IPS DF 4.7 (cell line): ENCODE data around the gene TM7SF2.

Experiments
- DNase-seq: peaks from one replicate; pipeline ENCODE4 v3.0.0-alpha.2; 2013; ENCODE audit warnings: low spot score; ENCODE audit errors: extremely low read depth

Gene TM7SF2

DNA sequence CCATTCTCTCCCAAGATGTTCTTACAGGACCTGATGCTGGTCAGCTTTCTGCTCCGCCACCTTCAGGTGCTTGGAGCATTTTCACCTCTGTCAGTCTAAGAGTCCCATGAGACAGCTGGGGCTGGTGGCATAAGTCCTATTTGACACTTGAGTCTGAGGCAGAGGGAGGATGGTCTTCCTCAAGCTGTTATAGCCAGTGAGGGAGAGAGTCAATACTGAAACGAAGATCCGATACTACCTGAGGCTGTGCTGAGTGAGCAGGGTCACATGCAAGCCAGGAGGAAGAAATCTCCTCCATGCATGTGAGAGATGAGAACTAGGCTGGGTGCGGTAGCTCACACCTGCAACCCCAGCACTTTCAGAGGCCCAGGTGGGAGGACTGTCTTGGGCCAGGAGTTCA lies 22.1 kb upstream of the TM7SF2 start:
- DNase-seq, result no peak

DNA sequence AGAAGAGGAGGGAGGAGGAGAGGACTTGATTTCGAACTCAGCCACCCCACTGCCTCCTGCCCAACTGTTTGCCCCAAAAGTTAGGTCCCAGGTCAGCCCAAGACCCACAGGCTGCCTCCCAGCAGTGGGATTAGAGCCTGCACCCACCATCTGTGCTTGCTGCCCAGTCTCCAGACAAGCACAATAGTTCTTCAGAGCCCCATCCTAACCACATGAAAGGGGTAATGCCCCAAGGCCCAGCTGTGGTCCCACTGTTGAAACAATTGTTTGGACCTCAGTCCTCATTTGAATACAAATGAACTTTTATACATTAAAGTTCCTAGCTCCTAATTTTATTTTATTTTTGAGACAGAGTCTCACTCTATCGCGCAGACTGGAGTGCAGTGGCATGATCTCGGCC lies 21.0 kb upstream of the TM7SF2 start:
- no peak for DNase-seq

DNA sequence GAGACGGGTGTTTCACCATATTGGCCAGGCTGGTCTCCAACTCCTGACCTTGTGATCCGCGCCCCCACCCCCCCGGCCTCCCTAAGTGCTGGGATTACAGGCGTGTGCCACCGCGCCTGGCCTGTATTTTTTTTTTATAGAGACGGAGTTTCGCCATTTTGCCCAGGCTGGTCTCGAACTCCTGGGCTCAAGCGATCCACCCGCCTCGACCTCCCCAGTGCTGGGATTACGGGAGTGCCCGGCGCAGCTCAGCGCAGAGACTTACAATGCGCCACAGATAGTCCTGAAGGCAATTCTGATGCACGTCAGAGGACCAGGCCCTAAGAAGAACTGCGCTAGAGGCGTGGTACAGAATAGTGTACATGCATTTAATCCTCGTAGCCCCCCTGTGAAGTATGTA lies 16.2 kb upstream of the TM7SF2 start:
- no peak for DNase-seq

DNA sequence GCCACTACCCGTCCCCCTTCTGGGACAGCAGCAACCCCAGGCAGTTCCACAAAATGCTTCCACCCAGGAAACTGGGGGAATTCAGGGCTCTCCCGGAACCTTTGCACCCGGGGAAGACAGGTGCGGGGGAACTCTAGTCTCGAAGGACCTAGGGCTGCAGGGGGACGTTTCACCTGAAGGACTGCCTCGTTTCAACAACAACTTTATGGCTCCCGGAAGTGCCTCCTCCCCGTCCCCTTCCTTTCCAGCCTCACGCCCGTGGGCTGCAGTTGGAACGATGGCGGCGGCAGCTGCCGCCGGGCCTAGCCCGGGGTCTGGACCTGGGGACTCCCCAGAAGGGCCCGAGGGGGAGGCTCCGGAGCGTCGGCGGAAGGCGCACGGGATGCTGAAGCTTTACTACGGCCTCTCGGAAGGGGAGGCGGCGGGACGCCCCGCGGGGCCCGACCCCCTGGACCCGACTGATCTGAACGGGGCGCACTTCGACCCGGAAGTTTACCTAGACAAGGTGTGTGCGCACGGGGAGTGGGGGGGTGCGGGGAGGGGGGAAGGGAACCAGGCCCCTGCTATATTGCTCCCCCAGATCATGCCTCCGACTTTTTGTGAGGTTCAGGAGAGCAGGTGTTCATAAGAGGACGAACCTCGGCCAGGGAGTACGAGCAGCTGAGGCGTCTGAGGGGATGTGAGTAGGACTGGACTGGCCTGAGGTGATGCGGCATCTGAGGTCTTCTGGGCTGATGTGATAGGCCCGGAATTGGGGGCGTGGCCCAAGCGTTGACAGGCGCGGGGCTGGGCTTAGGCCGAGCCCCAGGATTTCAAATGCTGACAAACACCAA lies 15.5 kb upstream of the TM7SF2 start, which contains the start of gene VPS51:
VPS51 (plus strand) TSS at position 241 of the 833 bp plus-strand sequence; CDS start at position 278, 37 bp downstream.
- DNase-seq, result peak; percentile 74

DNA sequence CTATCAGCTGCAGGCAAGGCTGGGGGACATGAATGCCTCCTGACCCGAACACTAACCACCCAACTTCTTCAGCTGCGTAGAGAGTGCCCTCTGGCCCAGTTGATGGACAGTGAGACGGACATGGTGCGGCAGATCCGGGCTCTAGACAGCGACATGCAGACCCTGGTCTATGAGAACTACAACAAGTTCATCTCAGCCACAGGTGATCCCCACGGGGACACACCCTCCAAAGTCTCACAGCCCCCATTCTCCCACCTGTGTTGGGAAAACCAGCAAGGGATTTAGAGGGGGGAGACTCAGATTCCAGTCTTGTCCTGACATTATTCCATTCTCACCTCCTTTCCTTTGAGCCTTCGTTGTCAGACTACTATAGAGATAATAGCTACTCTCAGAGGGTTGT lies 14.7 kb upstream of the TM7SF2 start:
- DNase-seq, result no peak

DNA sequence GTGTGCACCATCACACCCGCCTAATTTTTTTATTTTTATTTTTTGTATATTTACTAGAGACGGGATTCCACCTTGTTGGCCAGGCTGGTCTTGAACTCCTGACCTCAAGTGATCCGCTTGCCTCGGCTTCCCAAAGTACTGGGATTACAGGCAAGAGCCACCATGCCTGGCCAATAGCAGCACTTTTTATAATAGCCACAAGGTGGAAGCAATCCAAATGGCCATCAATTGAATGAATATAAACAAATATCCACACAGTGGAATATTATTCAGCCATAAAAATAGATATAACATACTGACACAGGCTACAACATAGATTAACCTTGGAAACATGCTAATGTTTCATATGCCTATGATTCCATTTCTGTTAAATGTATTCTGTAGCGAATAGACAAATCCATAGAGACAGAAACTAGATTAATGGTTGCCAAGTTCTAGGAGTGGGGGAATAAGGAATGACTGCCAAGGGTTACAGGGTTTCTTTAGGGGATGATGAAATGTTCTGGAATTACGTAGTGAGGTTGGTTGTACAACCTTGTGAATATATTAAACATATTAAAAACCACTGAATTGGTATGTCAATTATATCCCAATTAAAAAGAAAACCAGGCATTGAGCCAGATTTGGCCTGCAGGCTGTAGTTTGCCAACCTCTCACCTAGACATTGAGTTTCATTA lies 10.9 kb upstream of the TM7SF2 start:
- no peak for DNase-seq

DNA sequence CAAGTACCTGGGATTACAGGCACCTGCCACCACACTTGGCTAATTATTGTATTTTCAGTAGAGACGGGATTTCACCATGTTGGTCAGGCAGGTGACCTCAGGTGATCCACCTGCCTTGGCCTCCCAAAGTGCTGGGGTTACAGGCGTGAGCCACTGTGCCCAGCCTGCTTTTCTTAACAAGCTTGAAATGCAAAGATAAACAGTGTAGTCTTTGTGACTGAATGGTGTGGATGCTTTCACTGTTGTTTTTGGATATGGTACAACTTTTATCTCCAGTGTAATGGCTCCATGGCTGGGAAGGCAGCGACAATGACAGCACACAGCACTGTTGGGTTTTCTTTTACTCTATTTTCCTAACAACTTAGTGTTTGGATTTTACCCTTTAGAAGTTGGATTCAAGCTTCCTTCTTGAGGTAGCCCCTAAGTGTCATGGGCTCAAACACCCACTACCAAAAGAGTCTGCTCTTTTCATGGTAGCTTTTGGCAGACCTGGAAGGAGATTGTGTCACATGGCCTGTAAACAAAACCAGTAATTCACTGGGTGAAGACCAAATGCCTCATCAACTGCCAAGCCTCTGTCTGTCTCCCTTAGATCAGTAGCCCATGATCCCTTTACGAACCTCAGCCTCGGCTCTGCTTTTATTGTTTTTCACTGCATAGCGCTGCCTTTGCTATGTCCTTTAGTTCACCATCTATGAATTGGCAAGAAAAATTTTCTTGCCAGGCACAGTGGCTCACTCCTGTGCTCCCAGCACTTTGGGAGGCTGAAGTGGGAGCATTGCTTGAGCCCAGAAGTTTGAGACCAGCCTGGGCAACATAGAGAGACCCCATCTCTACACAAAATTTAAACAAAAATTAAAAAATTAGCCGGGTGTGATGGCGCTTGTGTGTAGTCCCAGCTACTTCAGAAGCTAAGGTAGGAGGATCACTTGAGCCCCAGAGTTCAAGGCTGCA lies 9.3 kb upstream of the TM7SF2 start:
- no peak for DNase-seq

DNA sequence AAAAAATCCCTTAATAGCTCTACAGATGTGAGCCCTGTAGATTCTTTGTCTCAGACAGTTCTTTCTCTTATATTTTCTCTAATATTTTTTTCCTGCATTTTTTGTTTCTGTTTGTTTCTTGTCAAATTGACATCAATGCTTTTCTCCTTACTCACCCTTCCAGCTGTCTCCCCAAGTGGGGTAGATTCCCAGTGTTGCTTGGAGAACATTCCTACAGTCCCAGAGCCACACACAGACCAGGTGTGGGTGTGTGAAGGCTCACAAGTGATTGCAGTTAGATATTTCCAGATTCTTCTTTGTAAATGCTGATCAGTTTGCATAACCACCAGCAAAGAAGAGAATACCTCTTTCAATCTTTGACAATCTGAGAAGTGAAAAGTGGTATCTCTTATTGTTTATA lies 8.2 kb upstream of the TM7SF2 start:
- no peak for DNase-seq

DNA sequence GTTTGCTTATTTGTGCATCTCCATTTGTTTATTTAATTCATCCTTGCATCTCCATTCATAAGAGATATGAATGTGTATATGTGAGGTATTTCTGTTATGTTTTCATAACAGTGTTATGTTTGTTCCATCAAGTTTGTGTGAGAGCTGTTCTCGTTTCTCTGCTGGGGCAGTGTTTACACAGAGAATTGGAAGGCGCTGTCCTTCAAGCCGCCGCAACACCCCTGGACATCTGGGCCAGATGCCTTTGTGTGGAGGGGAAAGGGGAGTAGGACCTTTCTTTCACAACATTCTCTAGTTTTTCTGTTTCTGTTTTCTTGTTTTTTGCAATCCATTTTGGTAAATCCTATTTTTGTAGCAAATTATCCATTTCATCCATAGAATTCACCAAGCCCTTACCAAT lies 7.0 kb upstream of the TM7SF2 start:
- no peak for DNase-seq

DNA sequence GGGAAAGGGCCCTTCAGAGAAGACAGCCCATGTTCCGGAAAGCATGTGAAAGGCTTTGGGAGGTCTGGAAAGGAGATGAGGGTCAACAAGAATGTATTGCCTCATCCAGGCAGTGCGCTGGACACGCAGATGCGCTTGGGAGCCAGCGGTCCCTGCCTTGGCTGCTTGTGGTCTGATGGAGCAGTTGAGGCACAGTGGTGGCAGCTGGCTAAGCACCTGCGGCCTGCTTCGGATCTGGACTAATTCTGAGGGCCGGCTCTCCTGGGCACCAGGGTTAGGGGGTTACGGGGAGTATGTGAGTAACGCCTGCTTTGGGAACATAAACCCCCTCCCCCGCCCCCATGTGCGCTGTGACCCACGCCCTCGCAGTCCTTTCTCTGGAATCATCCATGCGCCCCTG lies 4.6 kb upstream of the TM7SF2 start:
- no peak for DNase-seq

DNA sequence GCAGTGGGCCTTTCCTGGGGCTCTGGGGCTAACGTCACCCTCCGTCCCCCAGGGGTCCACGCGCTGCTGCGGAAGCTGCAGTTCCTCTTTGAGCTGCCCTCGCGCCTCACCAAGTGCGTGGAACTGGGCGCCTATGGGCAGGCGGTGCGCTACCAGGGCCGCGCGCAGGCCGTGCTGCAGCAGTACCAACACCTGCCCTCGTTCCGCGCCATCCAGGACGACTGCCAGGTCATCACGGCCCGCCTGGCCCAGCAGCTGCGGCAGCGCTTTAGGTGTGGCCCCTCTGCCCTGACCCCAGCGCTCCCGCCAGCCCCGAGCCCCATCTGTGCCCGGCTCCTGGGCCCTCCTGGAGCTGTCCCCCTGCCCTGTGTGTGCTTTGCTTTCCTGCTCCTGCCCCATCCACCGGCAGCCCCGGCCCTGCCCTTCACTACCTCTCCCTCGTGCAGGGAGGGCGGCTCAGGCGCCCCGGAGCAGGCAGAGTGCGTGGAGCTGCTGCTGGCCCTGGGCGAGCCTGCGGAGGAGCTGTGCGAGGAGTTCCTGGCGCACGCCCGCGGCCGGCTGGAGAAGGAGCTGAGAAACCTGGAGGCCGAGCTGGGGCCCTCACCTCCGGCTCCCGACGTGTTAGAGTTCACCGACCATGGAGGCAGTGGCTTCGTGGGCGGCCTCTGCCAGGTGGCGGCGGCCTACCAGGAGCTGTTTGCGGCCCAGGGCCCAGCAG lies 3.8 kb upstream of the TM7SF2 start:
- no peak for DNase-seq

DNA sequence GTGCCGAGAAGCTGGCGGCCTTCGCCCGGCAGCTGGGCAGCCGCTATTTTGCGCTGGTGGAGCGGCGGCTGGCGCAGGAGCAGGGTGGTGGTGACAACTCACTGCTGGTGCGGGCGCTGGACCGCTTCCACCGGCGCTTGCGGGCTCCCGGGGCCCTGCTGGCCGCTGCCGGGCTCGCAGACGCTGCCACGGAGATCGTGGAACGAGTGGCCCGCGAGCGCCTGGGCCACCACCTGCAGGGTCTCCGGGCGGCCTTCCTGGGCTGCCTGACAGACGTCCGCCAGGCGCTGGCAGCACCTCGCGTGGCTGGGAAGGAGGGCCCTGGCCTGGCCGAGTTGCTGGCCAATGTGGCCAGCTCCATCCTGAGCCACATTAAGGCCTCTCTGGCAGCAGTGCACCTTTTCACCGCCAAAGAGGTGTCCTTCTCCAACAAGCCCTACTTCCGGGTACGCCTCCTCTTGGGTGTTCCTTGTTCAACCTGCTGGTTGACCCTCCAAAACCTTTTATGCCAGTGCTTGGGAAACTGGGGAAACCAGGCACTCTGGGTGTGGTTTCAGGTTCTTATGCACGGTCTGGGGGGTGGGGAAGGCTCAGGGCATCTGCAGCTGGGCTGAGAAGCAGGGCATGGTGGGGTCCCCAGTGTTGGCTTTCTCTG lies 3.1 kb upstream of the TM7SF2 start:
- no peak for DNase-seq

DNA sequence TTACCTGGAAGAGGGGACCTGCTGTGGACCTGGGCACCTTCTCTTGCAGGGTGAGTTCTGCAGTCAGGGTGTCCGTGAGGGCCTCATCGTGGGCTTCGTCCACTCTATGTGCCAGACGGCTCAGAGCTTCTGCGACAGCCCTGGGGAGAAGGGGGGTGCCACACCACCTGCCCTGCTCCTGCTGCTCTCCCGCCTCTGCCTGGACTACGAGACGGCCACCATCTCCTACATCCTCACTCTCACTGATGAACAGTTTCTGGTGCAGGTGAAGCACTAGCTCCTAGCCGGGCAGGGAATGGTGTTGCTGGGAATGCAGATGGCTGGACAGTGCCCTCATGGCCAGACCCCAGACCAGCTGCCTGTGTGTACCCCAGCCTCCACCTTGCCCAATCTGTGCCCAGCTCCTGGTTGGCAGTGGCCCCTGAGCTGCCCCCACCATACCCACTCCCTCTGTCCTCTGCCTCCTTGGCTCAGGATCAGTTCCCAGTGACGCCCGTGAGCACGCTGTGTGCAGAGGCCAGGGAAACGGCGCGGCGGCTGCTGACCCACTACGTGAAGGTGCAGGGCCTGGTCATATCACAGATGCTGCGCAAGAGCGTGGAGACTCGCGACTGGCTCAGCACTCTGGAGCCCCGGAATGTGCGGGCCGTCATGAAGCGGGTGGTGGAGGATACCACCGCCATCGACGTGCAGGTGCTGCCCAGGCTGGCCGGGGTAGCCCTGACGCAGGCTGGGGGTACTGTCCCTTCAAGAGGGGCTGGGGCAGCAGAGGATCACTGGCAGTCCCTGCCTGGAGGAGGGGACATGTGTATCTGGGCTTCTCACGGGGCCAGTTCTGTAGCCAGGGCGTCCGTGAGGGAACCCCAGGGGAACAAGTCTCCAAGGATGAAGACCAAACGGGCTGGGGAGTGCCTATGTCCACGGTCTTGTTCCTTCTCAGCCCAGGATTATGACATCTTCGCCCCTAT lies 2.2 kb upstream of the TM7SF2 start:
- DNase-seq, result no peak

DNA sequence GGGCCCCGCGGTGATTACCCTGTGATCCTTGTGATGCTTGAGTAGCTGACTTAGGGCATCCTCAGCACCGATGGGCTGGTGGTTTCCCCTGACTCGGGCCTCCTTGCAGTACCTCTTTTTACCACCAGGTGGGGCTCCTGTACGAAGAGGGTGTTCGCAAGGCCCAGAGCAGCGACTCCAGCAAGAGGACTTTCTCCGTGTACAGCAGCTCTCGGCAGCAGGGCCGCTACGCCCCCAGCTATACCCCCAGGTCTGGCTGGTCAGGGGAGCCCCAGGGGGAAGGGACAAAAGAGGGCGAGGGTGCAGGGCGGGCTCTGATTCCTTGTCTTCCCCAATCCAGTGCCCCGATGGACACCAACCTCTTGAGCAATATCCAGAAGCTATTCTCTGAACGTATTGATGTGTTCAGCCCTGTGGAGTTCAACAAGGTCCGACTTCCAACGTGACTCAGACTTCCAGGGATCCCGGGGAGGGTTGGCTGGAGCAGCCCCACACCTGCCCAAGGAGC lies 1.3 kb upstream of the TM7SF2 start:
- DNase-seq, result no peak

DNA sequence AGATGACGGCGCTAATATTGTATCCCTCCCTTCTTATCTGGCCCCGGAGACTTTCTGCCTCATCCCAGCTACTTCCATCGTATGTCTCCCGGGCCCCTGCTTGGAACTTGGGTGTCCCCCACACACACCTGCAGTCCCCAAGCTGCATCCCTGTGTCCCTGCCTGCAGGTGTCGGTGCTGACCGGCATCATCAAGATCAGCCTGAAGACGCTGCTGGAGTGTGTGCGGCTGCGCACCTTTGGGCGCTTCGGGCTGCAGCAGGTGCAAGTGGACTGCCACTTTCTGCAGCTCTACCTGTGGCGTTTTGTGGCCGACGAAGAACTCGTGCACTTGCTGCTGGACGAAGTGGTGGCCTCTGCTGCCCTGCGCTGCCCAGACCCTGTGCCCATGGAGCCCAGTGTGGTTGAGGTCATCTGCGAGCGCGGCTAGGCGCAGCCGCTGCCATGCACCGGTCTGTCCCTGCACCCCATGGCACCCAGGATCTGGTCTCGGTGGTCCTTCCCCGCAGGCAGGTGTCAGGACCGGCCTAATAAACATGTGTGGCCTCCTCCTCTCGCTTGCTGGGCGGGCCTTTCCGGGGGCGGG lies 421 bp upstream of the TM7SF2 start:
- no peak for DNase-seq

DNA sequence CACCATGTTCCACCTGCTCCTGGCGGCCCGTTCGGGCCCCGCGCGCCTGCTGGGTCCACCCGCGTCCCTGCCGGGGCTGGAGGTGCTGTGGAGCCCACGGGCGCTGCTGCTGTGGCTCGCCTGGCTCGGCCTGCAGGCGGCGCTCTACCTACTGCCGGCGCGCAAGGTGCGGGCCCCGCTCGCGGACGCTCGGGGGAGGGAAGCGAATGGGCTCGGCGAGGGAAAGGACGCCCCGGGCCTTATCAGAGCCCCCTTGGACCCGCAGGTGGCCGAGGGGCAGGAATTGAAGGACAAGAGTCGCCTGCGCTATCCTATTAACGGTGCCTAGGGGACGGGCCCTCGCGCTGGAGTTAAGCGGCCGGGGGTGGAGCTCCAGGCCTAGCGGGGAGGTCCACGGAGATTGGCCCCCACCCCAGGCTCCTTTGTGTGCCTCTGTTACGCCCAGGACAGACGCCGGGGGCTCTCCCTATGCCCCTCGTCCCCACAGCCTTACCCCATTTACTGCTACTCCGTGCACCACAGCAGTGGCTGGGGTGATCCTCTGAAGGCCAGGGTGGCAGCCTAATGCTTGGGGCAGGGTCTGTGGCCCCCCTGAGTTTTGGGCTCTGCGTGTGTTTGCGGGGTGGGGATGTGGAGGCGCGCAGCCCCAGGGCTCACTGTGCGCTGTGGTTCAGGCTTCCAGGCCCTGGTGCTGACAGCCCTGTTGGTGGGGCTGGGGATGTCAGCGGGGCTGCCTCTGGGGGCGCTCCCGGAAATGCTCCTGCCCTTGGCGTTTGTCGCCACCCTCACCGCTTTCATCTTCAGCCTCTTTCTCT lies 1.1 kb downstream of the TM7SF2 start:
- no peak for DNase-seq

DNA sequence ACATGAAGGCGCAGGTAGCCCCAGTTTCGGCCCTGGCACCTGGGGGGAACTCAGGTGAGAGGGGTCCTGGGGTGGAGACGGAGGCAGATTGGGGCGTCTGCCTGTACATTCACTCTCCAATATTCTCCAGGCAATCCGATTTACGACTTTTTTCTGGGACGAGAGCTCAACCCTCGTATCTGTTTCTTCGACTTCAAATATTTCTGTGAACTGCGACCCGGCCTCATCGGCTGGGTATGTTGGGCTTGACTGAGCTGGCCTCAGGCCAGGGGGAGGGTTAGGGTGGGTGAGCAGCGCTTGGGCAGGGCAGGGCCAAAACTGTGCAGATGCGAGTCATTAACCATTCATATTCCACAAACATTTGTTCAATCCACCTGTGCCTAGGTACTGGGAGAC lies 1.7 kb downstream of the TM7SF2 start:
- DNase-seq, result no peak

DNA sequence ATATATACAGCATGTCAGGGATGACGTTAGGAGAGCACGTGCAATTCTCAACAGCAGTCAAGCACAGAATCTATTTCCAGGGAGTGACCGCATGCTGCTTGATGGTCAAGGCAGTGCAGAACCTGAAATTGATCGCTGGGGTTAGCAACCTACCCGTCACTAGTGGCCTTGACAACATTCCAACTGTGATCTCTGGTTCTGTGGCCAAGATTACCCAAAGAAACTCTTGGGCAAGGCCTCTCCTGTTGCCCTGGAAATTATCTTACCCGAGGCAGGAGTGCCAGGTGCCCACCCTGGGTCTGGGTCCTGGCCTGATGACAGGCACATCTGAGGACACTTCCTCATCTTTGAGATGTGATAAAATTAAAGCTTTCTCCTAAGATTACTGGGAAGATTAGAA lies 2.2 kb downstream of the TM7SF2 start:
- no peak for DNase-seq
